ENCODE measurements around the gene SLC9A7.

The SLC9A7 gene

DNA sequence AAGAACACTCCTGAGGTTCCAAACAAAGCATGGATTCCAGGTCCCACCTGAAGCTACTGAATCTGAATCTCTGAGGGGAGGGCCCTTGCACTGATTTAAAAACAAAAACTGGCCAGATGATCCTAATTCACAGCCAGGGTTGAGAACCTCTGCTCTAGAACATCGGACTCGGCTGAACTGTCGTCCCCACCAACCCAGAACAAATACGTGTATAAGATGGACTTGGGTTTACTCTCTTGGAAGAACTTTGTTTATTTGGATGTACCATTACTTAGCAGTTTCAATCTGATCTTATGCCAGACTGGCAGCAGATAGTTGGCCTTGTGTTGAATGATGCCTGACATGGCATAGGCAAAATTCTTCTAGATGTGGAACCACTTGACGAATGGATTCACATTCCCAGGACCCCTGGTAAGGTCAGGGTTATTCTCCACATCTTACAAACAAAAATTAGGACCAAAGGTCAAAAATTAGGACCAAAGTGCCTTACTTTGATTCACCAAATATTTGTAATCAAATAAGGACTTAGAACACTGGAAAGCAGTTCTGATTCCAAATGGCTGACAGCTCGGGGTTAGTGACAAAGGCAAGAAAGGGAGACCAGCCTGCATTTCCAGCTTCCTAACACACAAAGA is 156.3 kb downstream of the SLC9A7 start:
- DNase-seq (ENCODE audit: low read depth), result no peak

DNA sequence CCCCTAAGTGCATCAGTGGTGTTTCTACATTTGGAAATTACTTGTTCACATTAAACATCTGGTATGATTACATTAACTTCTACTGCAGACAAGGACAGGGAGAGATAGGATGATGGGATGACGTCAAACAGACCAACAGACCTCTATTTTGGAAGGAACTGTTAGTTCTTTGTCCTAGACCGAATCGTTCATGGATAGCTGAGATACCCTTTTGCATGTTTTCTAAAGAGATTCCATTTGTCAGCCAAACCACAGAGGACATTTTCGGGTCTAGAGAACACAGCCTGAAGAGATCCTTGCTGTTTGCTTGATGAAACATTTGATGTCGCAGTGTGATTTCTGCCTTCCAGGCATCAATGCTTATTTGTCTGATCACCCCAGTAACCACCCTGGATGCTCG is 157.6 kb downstream of the SLC9A7 start:
- DNase-seq (ENCODE audit: low read depth), result no peak

DNA sequence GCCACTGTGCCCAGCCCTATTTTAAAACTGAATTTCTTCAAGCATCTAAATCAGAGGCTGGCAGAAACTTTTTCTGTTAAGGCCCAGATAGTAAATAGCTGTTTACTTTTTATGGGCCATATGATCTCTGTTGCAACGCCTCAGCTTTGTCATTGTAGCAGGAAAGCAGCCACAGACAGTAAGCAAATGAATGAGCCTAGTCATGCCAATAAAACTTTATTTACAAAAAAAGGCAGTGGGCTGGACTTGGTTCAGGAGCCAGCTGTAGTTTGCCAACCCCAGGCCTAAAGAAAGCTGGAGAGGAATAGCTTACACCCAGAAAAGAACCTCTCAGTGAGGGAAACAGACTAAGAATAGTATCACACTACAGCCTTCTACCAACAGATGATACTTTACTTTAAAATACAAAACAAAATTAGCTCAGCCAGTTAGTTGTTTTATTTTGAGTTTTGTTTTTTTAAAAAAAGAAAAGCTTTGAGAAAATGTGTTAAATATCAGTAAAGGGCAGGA is 159.8 kb downstream of the SLC9A7 start:
- DNase-seq (ENCODE audit: low read depth), result no peak

DNA sequence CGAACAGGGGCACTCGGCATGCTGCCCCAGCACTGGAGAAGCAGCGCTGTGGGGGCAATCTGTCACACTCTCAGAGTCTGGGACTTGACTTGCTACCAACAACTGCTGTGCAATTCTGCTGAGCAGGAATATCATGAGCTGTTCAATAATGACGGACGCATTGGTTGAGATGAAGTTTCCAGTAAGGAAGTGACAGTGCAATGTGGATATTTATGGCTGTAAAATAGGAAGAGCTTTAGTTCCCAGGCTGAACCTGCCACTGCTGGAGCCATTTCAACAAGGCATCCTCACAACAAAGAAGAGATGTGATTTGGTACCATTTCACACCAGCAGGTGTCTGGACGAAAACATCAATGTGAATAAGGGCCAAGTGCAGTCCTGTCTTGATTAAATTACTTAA is 161.1 kb downstream of the SLC9A7 start:
- DNase-seq (ENCODE audit: low read depth), result no peak

DNA sequence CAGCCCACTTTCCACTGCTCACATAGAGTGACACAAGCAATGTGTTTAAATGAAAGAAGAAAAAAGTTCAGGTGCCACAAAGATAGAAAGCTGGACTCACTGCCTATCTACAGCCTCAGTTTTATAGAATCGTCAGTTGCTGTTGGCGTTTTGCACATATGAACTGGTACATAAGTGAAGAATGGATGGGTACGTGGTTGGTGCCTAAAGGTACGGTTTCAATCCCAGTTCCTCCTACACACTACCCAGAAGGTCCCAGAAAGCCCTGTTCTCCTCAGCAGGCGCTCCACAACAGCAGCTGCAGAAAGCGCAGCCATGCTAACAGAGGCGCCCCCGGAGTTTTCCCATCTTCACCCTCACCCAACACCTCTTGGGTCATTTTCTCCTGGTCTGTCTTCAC is 161.7 kb downstream of the SLC9A7 start:
- no peak for DNase-seq (ENCODE audit: low read depth)

DNA sequence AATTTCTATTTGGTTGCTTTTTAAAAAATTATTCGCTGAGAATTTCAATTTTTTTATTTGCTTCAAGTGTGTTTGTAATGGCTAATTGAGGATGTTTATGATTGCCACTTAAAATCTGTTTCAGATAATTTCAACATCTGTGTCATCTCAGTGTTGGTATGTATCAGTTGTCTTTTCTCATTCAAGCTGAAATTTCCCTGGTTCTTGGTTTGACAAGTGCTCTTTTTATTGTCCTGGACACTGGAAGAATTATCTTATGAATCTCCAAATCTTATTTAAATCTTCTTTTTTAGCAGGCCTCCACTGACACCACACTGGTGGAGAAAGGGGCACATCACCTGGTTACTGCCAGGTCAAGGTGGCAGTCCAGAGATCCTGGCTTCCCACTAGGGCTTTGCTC is 163.8 kb downstream of the SLC9A7 start:
- DNase-seq (ENCODE audit: low read depth), result no peak

DNA sequence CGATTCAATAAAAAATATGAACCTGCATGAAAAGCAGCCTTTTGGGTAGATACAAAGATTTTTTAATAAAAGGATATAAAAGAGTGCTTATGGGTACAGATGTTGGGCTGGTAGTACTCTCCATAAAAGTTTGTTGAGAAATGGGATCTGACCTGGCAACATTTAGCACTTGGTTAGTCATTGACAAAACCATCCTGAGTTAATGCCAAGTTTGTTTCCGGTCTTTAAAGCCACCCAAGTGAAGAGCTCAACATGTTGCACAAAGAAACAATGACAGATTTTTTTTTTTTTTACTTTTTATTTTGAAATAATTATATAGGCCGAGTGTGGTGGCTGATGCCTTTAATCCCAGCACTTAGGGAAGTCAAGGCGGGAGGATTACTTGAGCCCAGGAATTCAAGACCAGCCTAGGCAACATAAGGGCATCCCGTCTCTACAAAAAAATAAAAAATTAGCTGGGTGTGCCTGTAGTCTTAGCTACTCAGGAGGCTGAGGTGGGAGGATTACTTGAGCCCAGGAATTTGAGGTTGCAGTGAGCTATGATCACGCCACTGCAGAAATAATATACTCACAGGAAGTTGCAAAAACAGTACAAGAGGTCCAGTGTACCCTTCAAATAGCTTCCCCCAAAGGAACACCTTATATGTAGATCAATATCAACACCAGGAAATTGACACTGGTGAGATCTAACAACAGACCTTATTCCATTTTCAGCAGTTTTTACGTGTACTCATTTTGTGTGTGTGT is 168.8 kb downstream of the SLC9A7 start:
- no peak for DNase-seq (ENCODE audit: low read depth)

DNA sequence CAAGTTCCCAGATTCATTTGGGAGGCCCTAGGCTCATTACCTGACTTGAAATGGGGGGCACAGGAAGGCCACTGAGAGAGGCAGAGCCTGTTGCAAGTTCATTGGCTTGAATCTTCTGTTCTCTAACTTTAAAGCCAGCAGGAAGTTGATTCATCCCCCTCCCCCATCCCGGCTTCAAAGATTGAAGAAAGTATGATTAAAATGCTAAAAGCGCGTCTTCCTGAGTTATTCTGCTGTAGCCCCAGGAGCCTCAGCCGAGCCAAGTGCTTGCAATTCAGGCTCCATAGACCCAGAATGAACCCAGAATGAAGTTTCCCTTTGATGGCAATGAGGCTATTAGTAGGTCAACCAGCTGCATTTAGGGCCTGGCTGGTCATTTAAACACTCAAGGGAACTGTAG is 170.7 kb downstream of the SLC9A7 start:
- DNase-seq (ENCODE audit: low read depth), result peak; percentile 44

DNA sequence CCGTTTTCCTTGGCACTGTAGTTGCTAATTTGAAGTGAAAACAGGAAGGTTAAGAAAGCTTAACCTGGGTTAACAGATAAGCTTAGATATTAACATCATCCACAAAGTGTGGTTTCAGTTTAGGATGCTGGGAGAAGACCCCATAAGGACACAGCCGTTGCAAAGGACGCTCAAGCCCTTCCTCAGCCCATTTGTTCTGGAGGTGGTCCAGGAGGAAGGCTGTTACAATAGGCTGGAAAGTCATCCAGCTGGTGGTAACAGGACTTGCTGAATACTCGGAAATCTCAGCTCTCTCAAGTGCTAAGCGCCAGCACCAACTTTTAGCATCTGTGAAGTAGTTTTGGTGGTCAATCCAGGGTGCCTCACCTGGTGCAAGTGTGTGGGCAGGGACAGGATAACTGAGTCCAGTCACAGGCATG is 171.2 kb downstream of the SLC9A7 start:
- DNase-seq (ENCODE audit: low read depth), result no peak

DNA sequence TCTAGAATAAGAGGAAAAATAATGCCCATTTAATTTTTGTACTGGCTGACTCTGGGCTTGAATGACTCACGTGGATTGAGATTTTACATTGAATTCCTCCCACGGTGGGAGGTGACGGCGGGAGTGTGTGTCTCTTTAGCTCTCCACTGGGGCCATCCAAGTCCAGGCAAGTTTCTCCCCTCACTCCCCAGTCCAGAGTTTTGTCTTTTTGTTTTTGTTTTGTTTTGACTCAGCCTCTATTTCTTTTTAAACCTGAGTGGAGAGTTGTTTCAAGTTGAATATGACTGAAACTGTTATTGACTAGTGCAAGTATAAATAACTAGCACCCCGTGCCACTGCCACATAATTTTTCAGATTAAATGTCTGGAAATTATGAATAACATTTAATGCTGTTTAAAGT is 171.8 kb downstream of the SLC9A7 start:
- DNase-seq (ENCODE audit: low read depth), result no peak

DNA sequence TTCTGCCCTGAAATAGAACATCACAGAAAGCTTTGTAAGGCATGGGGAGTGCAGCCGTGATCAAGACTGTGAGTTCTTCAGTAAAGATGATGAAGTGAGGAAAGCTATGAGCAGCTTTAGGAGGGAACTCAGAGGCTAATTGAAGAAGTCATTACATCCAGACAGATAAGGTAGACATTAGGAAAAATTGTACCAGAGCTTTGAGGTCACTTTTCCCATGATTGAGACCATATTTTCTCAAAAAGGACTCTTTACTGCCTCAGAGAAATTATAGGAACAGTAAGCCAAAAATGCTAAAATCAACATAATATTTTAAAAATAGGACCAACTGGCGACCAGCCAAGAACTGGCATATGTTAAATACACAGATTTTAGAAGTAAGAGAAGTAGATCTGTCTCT is 174.2 kb downstream of the SLC9A7 start:
- DNase-seq (ENCODE audit: low read depth), result no peak

DNA sequence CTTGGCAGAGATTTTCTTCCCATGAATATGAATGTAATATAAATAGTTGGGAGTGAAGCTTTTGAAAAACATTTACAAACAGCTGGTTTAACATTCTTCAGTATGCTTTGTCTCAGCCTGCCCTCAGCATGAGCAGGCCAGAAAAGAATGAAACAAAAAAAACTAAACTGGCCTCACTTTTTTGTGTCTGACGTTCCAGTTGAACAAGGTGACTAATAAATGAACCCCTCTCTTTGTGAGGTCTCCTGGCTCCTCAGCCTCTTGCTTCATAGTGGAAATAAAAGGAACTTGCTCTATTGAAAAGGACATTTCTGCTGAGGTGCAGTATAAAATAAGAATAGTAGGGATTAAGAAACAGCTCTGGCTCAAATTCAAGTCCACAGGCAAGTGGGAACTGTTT is 176.0 kb downstream of the SLC9A7 start:
- no peak for DNase-seq (ENCODE audit: low read depth)

DNA sequence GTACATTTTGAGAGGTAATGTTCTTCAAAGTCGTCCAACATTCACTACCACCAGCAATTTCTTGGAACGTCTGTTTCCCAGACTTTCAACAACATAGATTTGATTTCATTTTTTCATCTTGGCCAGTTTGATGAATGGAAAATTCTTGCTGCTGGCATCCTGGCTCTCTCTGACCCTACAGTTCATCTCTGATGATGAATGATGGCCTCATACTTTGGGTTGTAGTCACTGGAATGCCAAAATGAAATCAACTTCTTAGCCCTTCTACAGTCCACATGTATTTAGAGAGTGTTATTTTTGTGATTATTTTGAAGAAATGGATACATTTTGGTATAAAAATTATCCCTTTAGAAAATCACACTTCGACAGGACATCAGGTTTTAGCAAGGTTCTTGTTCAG is 176.6 kb downstream of the SLC9A7 start:
- DNase-seq (ENCODE audit: low read depth), result no peak

DNA sequence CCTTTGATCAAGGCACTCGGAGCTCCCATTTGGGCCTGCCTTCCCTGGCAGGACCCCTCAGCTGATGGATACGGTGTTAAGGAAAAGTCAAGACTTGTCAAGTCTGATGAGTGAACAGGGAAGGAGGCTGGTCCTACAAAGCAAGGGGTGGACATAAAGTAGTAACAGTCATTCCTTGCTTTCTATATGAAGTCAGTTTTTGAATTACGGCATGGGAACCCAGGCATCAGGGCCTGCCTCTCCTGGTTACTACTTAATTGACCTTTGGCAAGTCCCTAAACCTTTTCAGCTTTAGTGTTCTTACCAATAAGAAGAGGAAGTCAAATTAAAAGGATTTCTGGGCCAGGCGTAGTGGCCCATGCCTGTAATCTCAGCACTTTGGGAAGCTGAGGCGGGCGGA is 178.3 kb downstream of the SLC9A7 start:
- no peak for DNase-seq (ENCODE audit: low read depth)

DNA sequence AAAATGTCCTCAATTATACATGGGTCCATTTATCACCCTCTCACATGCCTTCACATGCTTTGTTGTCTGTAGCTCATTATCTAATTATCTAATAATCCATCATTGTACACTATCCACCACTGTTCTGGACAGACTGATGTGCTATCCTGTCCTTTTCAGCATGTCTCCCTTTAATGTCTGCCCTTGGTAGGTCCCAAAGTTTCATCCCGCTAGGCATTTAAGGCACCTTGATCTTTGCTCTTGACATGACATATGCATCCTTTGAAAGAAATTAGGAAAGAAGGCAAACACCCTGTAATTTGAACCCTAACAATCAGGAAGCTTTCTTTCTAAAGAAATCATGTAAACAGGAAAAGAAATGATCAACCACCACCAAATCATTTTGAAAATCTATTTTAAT is 179.7 kb downstream of the SLC9A7 start:
- DNase-seq (ENCODE audit: low read depth), result no peak

DNA sequence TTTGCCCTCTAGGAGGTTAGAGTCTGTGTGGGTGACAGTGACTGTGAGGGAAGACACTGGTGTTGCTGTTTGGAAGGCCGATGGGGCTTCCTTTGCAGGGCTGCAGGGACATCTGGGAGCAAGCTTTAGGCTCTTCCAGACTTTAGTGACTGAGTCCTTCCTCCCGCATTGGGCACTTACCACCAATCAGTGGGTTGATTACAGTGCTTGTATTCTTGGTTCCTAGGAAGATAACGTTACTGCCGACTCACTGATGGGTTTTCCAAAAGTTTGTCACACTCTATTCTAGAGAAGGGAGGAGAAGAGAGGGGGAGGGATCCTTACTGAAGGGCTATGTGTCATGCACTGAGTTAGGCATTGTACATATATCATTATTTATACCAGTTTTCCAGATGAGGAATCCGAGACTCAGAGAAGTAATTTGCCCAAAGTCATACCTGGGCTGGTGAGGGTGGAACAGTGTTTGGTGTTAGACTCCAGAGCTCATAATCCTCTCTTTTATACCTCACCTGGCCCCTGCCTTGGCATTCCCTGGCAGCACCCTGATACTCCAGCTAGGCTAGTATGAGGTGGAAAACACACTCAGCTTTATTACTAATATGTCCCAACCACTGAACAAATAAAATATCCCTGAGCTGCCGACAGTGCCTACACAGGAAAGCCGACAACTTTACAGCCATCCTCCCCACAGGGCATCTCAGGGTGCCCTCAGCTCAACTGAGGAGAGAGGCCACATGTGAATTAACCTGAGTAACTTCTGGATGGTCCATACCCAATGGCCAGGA is 181.5 kb downstream of the SLC9A7 start:
- DNase-seq (ENCODE audit: low read depth), result no peak

DNA sequence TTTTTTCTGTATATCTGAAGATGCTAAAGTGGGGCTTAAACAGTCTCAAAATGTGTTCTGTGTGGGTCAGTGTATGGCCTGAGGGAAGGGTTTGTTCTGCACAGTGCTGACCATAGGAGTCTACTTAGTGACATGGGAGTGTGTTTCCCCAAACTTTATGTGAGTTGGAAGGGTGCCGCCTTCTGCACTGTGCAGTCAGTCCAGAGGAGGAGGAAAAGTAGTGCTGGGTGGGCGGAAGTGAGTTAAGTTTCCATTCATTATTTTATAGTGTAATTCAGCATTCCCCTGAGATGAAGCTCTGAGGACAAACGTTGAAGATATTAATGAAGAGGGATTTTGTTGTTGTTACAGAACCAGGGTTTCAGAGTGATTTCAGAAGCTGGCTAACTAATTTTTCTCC is 182.5 kb downstream of the SLC9A7 start:
- DNase-seq (ENCODE audit: low read depth), result no peak

DNA sequence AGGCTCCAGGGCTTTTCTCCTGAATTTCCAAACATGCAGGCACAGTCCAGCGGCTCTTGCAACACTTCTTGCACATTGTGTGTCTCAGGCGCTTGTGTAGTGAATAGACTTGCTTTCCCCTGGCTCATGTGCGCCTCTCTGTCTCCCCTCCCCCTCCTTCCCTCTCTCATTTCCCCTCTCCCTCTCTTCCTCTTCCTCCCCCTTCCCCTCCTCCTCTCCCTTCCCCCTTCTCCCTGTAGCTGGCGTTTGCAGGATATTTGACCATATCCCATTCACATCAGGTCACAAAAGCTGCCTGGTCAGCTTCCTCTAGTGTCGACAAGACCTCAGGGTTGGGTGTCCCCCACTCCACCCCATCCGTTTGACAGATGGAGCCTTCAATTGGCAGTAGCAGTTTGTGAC is 182.9 kb downstream of the SLC9A7 start:
- DNase-seq (ENCODE audit: low read depth), result no peak

DNA sequence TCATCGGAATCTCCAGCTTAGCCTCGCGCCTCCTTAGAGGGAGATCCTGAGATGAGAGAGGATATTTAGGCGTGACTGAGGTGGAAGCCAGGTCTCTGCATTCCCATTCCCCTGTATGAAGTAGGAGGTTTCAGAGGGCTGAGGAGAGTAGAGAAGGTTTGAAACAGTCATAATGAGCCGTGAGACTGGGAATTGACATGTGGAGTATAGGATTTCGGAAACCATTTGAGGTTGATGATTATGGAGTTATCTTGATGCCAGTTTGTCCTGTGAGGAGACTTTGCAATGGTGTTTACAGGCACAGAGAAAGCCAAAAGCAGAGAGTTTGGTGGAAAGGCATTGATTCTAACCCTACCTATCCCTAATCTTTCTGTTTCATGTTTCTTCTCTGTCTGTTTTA is 183.3 kb downstream of the SLC9A7 start:
- DNase-seq (ENCODE audit: low read depth), result no peak

DNA sequence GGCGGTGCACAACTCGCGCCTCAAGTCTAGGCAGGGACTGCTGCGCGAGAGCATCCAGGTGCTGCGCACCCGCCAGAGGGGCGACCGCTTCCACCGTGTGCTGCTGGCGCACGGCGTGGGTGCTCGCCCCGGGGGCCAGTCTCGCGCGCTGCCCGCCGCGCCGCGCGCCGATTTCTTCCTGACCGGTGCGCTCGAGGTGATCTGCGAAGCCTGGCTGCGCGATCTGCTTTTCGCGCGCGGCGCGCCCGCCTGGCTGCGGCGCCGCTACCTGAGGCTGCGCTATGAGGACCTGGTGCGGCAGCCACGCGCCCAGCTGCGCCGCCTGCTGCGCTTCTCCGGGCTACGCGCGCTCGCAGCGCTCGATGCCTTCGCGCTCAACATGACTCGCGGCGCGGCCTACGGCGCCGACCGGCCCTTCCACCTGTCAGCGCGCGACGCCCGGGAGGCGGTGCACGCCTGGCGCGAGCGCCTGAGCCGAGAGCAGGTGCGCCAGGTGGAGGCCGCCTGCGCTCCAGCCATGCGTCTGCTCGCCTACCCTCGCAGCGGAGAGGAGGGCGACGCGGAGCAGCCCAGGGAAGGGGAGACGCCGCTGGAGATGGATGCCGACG is 184.0 kb downstream of the SLC9A7 start:
- peak; percentile 35 for DNase-seq (ENCODE audit: low read depth)

DNA sequence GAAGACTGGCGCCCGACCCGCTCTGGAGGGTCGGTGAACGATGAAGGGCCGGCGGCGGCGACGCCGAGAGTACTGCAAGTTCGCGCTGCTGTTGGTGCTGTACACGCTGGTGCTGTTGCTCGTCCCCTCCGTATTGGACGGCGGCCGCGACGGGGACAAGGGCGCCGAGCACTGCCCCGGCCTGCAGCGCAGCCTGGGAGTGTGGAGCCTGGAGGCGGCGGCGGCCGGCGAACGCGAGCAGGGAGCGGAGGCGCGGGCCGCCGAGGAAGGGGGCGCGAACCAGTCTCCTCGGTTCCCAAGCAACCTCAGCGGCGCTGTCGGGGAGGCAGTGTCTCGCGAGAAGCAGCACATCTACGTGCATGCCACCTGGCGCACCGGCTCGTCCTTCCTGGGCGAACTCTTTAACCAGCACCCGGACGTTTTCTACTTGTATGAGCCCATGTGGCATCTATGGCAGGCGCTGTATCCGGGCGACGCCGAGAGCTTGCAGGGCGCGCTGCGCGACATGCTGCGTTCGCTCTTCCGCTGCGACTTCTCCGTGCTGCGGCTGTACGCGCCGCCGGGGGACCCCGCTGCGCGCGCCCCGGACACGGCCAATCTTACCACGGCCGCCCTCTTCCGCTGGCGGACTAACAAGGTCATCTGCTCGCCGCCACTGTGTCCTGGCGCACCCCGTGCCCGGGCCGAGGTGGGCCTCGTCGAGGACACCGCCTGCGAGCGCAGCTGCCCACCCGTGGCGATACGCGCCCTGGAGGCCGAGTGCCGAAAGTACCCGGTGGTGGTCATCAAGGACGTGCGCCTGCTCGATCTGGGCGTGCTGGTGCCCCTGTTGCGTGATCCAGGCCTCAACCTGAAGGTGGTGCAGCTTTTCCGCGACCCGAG is 184.8 kb downstream of the SLC9A7 start:
- DNase-seq (ENCODE audit: low read depth), result peak; percentile 55

Data from stimulated activated CD4-positive, alpha-beta T cell treated with anti-CD3 and anti-CD28 coated beads, Interleukin-2, amount 100 ng/mL, for 4 hours (primary cell).